Mesothelial cell of epicardium (in vitro differentiated cells): ENCODE measurements around the gene USE1. TPM values are rescaled to one million over a fixed set of nuclear protein-coding genes. Genes with fewer than 3 reads are reported as not detected.

ENCODE experiments used
- DNase-seq, 2 experiments: peaks; one replicate each; pipeline ENCODE4 v3.0.0; 2021; ENCODE audit warnings: low spot score in 2 of 2; ENCODE audit not compliant: unreplicated experiment in 2 of 2
- H3K27ac Mint-ChIP-seq: 2 replicates; pipeline ENCODE4 v1.8.0; 2021; ENCODE audit warnings: mixed read lengths
- H3K27me3 Mint-ChIP-seq: 2 replicates; pipeline ENCODE4 v1.8.0; 2021; ENCODE audit warnings: low read depth, mixed read lengths
- H3K36me3 Mint-ChIP-seq: 2 replicates; pipeline ENCODE4 v1.8.0; 2021; ENCODE audit warnings: mixed read lengths
- H3K4me1 Mint-ChIP-seq: 2 replicates; pipeline ENCODE4 v1.8.0; 2021; ENCODE audit warnings: mixed read lengths
- H3K4me3 Mint-ChIP-seq: 2 replicates; pipeline ENCODE4 v1.8.0; 2021; ENCODE audit warnings: mild to moderate bottlenecking, moderate library complexity, mixed read lengths
- H3K9me3 Mint-ChIP-seq: 2 replicates; pipeline ENCODE4 v1.8.0; 2021; ENCODE audit warnings: mixed read lengths
- CTCF ChIP-seq: fragments of 200-600 bp; sonication (generic); IDR thresholded peaks from one replicate; pipeline ENCODE4 v1.5.0; 2021; ENCODE audit warnings: antibody characterized with exemption; ENCODE audit not compliant: unreplicated experiment
- total RNA-seq: library from RNA; stranded (reverse); gene quantifications from 3 replicates; pipeline ENCODE4 v1.2.1, GENCODE V29; 2021

USE1 gene
- total RNA-seq, 1 donor from 2014 or later = 25.8 TPM

GRCh38 chr19:17226002-17226933, 11.1 kb downstream of the USE1 start, which contains the start of gene OCEL1:
Gene OCEL1, plus strand, starts transcription at chr19:17226226. Its CDS starts 22 bp downstream, at chr19:17226248.
- DNase-seq = peak; percentile 91 to 96
- no peaks in the 10 kb centered on the region for H3K9me3 Mint-ChIP-seq
- no peak for TF ChIP-seq CTCF
- peak within 1 kb of the TSS; percentile 98 for H3K27ac Mint-ChIP-seq
- no peaks in the 10 kb centered on the region for H3K27me3 Mint-ChIP-seq
- H3K36me3 Mint-ChIP-seq = peaks cover 4% of the 10 kb centered on the region
- peaks cover 4% of the 10 kb centered on the region for H3K4me1 Mint-ChIP-seq
- peak within 1 kb of the TSS; percentile 84 for H3K4me3 Mint-ChIP-seq

DNA sequence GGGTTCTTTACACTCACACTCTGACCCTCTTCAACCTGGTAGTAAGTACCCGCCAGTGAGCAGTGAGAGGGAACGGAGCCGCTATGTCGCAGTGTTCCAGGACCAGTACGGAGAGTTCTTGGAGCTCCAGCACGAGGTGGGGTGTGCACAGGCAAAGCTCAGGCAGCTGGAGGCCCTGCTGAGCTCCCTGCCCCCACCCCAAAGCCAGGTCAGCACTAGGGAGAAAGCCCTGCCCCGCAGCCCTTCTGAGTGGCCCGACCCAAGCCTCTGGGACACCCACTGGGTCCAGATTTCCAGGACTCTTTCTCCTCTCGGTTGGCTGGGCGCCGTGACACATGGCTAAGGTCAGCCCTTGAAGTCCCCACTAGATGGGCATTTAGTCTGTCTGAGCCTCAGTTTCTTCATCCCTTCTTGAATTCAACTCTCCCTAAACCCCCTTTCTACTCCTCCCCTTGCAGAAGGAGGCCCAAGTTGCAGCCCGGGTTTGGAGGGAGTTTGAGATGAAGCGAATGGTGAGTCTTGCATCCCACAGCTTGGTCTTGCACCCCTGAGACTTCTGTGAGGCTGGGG, 12.7 kb downstream of the USE1 start:
- DNase-seq = no peak
- H3K36me3 Mint-ChIP-seq = peaks cover 11% of the 10 kb centered on the region
- peaks cover 4% of the 10 kb centered on the region for H3K4me1 Mint-ChIP-seq
- H3K27ac Mint-ChIP-seq = no peak overlapping the region
- no peaks in the 10 kb centered on the region for H3K27me3 Mint-ChIP-seq
- no peak for TF ChIP-seq CTCF
- H3K9me3 Mint-ChIP-seq = no peaks in the 10 kb centered on the region
- H3K4me3 Mint-ChIP-seq = no peak overlapping the region

DNA sequence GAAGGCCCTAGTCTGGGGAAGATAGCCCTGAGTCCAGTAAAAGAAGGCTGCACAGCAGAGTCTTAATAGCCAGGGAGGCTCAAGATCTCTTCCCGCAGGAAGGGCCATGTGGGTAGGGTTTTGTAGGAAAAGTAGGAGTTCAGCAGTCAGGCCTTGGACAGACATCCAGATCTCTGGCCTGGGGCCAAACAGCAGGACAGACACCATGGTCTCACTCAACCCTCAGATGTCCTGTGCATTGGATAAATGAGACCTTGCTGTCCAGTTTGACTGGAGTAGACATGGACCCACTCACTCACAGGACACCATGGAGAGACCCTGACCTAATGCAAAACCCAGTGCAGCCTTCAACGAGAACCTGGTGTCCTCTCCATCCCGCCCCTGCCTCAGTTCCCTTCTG, 14.7 kb downstream of the USE1 start:
- TF ChIP-seq CTCF = no peak
- Mint-ChIP-seq H3K27me3 (no peaks in the 10 kb centered on the region), H3K4me1 (peaks cover 4% of the 10 kb centered on the region), H3K4me3 (no peak overlapping the region), H3K27ac (no peak overlapping the region), H3K36me3 (peaks cover 11% of the 10 kb centered on the region), H3K9me3 (no peaks in the 10 kb centered on the region)
- DNase-seq = no peak

DNA sequence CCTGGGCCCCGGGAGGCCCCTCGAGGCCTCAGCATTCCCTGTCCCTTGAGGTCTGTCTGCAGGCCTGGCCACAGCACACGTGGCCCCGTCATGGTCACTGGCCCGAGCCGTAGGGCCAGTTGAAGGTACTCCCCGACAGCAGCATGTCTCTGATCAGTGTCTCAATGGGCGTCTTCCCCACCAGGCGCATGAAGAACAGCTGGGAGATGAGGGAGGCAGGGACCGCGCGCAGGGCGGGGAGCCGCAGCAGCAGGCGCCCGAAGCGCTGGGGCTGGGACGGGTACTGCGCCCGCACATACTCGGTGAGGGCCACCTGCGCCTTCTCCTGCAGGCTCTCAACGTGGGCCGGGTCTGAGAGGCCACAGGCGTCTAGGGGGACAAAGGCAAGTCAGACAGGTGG, 17.1 kb downstream of the USE1 start:
- no peaks in the 10 kb centered on the region for H3K9me3 Mint-ChIP-seq
- TF ChIP-seq CTCF = no peak
- no peak overlapping the region for H3K4me3 Mint-ChIP-seq
- H3K27me3 Mint-ChIP-seq = no peaks in the 10 kb centered on the region
- peaks cover 10% of the 10 kb centered on the region for H3K36me3 Mint-ChIP-seq
- no peak overlapping the region for H3K27ac Mint-ChIP-seq
- no peak for DNase-seq
- peaks cover 7% of the 10 kb centered on the region for H3K4me1 Mint-ChIP-seq

- H3K4me3 Mint-ChIP-seq = peak overlapping the region; percentile 56
- H3K36me3 Mint-ChIP-seq = peaks cover 14% of the 10 kb centered on the region
Measured at GRCh38 chr19:17234911-17235299, 19.7 kb downstream of the USE1 start.

More at GRCh38 chr19:17234911-17235299, 19.7 kb downstream of the USE1 start:
- no peak for TF ChIP-seq CTCF
- DNase-seq = no peak
- Mint-ChIP-seq H3K9me3 (no peaks in the 10 kb centered on the region), H3K4me1 (peaks cover 11% of the 10 kb centered on the region), H3K27ac (no peak overlapping the region), H3K27me3 (no peaks in the 10 kb centered on the region)
